ENCODE data around the gene EFTUD2.
"Not testable (repeated sequence)": the region's sequence is repeated elsewhere in the genome, so short reads cannot be mapped to it uniquely, and the experiment has no call there.

Gene EFTUD2

GRCh38 chr17:44828919-44829522 is 70.2 kb downstream of the EFTUD2 start:
- TF ChIP-seq, protein P1, sequence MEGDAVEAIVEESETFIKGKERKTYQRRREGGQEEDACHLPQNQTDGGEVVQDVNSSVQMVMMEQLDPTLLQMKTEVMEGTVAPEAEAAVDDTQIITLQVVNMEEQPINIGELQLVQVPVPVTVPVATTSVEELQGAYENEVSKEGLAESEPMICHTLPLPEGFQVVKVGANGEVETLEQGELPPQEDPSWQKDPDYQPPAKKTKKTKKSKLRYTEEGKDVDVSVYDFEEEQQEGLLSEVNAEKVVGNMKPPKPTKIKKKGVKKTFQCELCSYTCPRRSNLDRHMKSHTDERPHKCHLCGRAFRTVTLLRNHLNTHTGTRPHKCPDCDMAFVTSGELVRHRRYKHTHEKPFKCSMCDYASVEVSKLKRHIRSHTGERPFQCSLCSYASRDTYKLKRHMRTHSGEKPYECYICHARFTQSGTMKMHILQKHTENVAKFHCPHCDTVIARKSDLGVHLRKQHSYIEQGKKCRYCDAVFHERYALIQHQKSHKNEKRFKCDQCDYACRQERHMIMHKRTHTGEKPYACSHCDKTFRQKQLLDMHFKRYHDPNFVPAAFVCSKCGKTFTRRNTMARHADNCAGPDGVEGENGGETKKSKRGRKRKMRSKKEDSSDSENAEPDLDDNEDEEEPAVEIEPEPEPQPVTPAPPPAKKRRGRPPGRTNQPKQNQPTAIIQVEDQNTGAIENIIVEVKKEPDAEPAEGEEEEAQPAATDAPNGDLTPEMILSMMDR (IDR thresholded peaks at IDR 0.05; ENCODE audit: low read depth, low read length): no peak
- DNase-seq (ENCODE audit: extremely low read depth, low read depth): no peak

DNA sequence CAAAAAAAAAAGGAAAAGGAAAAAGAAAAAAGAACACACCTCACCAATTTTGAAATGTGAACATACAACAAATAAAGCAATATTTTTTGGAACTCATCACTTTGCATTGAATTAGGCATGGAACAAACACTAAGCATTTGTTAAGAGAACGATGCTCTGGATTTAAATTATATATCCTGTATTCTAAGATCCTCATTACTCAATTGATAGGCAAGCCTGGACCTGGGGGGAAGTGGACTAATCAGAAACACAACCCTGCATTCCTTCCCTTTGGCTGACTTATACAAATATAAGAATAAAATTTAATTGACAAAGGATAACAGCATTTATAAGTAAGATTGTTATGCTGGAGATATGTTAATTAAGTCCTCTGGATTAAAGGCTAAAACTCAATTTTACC is 71.4 kb downstream of the EFTUD2 start:
- TF ChIP-seq, protein P1 (IDR thresholded peaks at IDR 0.05; ENCODE audit: low read depth, low read length): no peak
- no peak for DNase-seq (ENCODE audit: extremely low read depth, low read depth)

GRCh38 chr17:44826123-44826790 is 73.0 kb downstream of the EFTUD2 start:
- DNase-seq (ENCODE audit: extremely low read depth, low read depth): no peak

DNA sequence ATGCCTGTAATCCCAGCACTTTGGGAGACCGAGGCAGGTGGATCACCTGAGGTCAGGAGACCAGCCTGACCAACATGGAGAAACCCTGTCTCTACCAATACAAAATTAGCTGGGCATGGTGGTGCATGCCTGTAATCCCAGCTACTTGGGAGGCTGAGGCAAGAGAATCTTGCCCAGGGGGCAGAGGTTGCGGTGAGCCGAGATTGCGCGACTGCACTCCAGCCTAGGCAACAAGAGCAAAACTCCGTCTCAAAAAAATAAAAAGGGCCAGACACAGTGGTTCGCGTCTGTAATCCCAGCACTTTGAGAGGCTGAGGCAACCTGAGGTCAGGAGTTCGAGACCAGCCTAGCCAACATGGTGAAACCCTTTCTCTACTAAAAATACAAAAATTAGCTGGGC is 74.0 kb downstream of the EFTUD2 start:
- not testable (repeated sequence) for DNase-seq (ENCODE audit: extremely low read depth, low read depth)

More at GRCh38 chr17:44826123-44826790, 73.0 kb downstream of the EFTUD2 start:
- TF ChIP-seq, protein P1 (IDR thresholded peaks at IDR 0.05; ENCODE audit: low read depth, low read length): no peak

GRCh38 chr17:44820631-44821212 is 78.5 kb downstream of the EFTUD2 start:
- peak; percentile 45 for DNase-seq (ENCODE audit: extremely low read depth, low read depth)
- TF ChIP-seq, protein P1 (IDR thresholded peaks at IDR 0.05; ENCODE audit: low read depth, low read length): no peak

DNA sequence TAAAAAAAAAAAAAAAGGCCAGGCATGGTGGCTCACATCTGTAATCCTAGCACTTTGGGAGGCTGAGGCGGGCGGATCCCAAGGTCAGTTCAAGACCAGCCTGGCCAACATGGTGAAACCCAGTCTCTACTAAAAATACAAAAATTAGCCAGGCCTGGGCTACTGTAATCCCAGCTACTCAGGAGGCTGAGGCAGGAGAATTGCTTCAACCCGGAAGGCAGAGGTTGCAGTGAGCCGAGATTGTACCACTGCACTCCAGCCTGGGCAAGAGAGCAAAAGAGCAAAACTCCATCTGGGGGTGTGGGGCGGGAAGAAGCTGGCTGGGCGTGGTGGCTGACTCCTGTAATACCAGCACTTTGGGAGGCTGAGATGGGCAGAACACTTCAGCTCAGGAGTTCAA is 80.7 kb downstream of the EFTUD2 start:
- not testable (repeated sequence) for DNase-seq (ENCODE audit: extremely low read depth, low read depth)

- DNase-seq (ENCODE audit: extremely low read depth, low read depth): no peak
- TF ChIP-seq, protein P1 (IDR thresholded peaks at IDR 0.05; ENCODE audit: low read depth, low read length): no peak
These were observed 87.0 kb downstream of the EFTUD2 start for GRCh38 chr17:44812263-44812662.

DNA sequence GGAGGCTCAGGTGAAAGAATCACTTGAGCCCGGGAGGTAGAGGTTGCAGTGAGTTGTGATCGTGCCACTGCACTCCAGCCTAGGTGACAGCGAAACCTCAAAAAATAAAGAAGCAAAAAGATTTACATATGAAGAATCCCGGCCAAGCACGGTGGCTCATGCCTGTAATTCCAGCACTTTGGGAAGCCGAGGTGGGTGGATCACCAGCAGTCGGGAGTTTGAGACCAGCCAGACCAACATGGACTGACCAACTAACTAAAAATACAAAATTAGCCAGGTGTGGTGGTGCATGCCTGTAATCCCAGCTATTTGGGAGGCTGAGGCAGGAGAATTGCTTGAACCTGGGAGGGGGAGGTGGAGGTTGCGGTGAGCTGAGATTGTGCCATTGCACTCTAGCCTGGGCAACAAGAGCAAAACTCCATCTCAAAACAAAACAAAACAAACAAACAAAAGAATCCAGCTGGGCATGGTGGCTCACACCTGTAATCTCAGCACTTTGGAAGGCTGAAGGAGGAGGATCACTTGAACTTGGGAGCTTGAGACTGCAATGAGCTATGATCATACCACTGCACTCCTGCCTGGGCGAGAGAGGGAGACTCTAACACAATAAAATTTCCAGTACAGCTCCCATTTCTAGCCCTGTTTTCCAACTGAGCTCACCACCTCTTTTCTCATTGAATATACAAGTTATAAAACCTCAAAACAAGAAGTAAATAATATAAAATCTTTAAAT is 90.4 kb downstream of the EFTUD2 start:
- DNase-seq (ENCODE audit: extremely low read depth, low read depth): not testable (repeated sequence)
